ENCODE measurements around the gene TPST1.

TPST1 gene

DNA sequence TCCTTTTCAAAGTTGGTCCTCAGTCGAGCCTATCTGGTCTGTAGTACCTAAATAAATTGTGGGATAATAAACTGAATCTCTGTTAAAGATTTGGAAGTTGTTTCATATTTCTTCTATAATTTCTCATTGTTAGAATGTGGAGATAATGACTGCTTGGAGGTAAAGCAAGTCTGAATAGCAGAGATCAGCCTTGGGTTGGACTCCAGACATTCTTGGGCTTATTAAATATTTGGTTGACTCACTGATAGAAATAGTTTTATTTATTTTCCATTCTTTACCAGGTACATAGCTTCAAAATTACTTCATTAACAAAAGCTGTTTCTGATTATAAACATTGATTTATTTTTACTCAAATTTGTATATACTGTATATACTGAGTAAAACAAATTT lies 34.3 kb downstream of the TPST1 start:
- no peak for DNase-seq

- DNase-seq, result no peak
Measured at GRCh38 chr7:66245008-66245407, 39.9 kb downstream of the TPST1 start.

GRCh38 chr7:66246554-66247171 lies 41.5 kb downstream of the TPST1 start:
- no peak for DNase-seq

GRCh38 chr7:66247380-66248078 lies 42.4 kb downstream of the TPST1 start:
- DNase-seq, result no peak

GRCh38 chr7:66250711-66251110 lies 45.6 kb downstream of the TPST1 start:
- no peak for DNase-seq

GRCh38 chr7:66255534-66256100 lies 50.5 kb downstream of the TPST1 start:
- no peak for DNase-seq

DNA sequence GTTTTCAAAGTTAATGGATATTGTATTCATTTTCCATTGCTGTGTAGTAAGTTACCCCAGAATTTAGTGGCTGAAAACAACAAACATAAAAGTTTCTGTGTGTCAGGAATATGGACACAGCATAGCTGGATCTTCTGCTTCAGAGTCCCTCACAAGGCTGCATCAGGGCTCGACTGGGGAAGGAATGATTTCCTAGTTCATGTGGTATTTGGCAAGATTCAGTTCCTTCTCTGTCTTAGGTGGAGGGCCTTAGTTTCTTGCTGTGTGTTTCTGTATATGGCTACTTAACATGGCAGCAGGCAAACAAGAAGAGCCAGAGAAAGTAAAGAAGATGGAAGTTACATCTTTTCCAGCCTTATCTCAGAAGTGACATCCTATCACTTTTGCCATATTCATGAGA lies 51.1 kb downstream of the TPST1 start:
- DNase-seq, result no peak

DNA sequence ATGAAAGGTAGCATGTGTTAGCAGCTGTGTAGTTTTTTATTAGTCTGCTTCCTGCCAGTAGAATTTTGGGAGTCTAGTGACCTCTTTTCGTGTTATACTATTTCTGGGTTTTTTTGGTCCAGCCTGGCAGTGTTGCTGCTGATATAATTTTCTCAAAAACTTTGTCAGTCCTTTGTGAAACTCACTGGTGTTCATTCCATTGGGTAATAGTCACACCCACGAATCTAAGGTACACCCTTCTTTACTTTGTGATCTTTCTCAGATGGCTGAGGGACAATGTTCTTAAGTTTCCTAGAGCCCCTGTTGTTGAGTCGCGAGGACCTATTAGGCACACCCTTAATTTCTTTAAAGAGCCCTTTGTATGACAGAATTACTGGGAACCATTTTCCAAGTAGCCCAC lies 52.3 kb downstream of the TPST1 start:
- DNase-seq, result no peak

- no peak for DNase-seq
Measured at GRCh38 chr7:66258409-66258808, 53.3 kb downstream of the TPST1 start.

DNA sequence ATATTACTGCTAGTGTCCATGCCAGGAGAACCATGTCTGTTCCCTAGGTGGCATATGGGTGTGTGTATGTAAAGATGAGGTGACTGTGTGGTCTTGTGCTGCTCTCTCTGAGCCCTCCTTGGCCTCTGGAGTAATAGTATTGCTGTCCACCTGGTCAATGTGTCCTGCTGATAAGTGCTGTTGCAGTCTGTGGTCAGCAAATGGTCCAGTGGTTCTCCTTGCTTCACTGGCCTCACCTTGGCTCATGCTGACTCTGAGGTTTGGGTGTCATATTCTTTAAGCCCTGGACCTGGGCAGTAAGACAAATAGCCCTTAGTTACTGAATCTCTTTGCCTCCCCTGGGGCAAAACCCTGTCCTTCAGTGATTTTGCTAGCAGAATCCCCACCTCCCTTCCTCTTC lies 56.8 kb downstream of the TPST1 start:
- no peak for DNase-seq

GRCh38 chr7:66263936-66264335 lies 58.8 kb downstream of the TPST1 start:
- DNase-seq, result no peak

DNA sequence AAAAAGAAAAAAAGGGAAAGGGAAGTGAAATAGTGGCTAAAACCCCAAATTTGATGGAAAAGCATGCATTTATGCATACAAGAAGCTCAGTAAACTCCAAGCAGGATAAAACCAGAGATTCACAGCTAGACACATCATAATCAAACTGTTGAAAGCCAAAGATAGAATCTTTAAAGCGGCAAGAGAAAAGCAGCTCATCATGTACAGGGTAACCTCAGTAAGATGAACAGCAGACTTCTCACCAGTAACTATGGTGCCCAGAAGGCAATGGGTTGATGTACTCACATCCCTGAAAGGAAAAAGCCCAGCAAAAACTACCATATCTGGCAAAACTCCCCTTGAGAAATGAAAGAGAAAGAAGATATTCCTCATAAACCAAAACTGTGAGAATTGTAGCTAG lies 60.4 kb downstream of the TPST1 start:
- DNase-seq, result no peak

GRCh38 chr7:66267249-66267648 lies 62.1 kb downstream of the TPST1 start:
- no peak for DNase-seq

- DNase-seq, result no peak
Measured at GRCh38 chr7:66269978-66270377, 64.8 kb downstream of the TPST1 start.

GRCh38 chr7:66272321-66272720 lies 67.2 kb downstream of the TPST1 start:
- no peak for DNase-seq

DNA sequence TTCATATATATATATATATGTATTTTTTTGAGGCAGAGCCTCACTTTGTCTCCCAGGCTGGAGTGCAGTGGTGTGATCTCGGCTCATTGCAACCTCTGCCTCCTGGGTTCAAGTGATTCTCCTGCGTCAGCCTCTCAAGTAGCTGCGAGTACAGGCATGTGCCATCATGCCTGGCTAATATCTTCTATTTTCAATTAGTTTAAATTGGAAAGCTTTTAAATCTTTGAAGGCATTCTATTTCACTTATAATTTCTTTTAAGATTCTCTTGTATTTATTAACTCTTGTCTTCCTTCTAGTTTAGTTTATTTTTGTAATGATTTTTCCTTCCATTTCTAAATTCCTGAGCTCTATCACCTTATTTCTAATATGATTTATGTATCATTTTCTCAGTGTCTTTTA lies 71.2 kb downstream of the TPST1 start:
- no peak for DNase-seq

DNA sequence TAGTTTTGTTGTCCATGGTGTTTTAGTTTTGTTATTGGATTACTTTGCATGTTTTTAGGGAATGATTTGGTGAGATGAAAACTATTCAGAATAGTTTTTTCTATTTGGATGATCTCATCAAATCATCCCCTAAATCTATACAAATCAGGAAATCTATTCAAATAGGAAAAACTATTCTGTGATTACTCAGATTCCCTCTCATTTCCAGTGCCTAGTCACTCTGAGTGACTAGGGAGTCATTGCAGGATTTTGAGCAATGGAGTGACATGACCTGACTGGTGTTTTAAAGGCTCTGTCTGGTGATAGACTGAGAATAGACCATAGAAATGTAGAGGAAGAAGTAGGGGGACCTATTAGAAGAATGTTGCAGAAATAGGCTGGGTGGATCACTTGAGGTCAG lies 72.4 kb downstream of the TPST1 start:
- no peak for DNase-seq

- no peak for DNase-seq
Measured at GRCh38 chr7:66279912-66280311, 74.8 kb downstream of the TPST1 start.

- no peak for DNase-seq
Measured at GRCh38 chr7:66281678-66282590, 76.8 kb downstream of the TPST1 start.

DNA sequence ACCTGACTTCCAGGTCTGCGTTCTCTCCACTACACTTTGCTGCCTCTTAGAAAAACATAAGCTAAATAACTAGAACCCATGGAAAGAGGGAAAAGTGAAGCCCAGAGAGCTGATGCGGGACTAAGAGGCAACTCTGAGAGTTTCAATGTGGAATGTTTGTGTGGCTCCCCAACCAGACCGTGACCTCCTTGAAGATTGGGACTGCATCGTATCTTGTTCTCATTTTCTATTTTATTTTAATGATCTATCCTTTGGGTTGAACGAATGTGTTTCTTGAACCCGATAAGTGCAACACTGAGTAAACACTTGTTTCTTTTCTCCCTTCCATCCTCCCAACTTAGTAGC lies 77.4 kb downstream of the TPST1 start:
- no peak for DNase-seq

DNA sequence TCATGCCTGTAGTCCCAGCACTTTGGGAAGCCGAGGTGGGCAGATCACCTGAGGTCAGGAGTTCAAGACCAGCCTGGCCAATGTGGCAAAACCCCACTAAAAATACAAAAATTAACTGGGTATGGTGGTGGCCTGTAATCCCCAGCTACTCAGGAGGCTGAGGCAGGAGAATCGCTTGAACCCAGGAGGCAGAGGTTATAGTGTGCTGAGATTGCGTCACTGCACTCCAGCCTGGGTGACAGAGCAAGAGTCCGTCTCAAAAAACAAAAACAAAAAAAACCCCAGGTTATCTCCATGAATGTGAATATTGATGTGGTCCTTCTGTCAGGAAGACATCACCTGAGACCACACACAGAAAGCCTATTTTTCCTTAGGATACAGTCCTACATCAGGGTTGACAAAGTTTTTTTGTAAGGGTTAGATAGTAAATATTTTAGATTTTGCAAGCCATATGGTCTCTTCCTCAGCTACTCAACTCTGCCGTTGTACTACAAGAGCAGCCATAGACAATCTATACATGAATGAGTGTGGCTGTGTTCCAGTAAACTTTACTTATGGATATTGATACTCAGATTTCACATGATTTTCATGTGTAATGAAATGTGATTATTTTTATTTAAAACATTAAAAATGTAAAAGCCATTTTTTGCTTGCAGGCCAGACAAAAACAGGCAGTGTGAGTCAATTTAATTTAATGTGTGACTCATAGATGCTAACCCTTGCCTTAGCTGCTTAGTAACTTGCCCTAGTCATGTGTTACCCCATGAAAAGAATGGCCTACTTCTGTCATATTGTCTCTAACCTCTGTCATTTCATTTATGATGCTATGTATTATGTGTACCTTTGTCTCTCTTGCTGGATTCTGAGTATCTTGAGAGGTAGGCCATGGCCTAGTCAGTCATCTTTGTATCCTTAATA lies 78.1 kb downstream of the TPST1 start:
- no peak for DNase-seq

DNA sequence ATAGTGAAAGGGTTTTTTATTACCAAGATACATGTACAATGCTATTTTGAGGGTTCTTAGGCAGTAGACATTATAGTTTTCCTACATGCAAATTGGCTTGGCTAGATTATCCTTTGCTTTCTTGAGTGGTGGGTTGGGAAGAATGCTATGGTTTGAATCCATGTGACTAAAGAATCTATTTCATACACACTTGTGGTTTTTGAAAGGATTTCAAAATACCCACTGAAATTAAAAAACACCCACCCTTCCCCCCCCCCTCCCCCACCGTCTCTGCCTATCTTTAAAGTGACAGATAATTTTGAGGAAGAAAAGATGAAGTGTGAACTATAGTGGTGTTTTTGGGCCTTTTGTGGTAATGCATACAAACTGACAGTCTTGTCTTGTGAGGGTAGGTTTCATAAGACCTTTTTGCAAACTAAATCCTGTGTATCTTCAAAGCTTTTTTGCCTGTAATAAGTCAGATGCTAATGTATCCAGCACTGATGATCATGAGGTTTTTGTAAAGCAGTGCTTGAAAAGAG lies 90.9 kb downstream of the TPST1 start:
- no peak for DNase-seq
